ENCODE measurements around the gene BMP3. TPM values are rescaled to one million over a fixed set of nuclear protein-coding genes. Genes with fewer than 3 reads are reported as not detected.
"Not testable (repeated sequence)": the region's sequence is repeated elsewhere in the genome, so short reads cannot be mapped to it uniquely, and the experiment has no call there.

The BMP3 gene
- total RNA-seq, 1 donor from 2014 or later: 0.33 TPM

GRCh38 chr4:81003597-81004111 is 26.9 kb upstream of the BMP3 start:
- no peaks in the 10 kb centered on the region for H3K36me3 ChIP-seq (ENCODE audit: control insufficient read depth, insufficient read depth, low read length)
- no peak overlapping the region for H3K4me3 ChIP-seq (ENCODE audit: low read depth, low read length)
- no peaks in the 10 kb centered on the region for H3K27me3 ChIP-seq (ENCODE audit: control insufficient read depth, insufficient read depth, low read length)
- DNase-seq (ENCODE audit: low read depth): no peak
- TF ChIP-seq CTCF (IDR thresholded peaks at IDR 0.05; ENCODE audit: insufficient read depth, low read length, poor library complexity, severe bottlenecking): no peak

- no peak for DNase-seq (ENCODE audit: low read depth)
- no peak overlapping the region for H3K4me3 ChIP-seq (ENCODE audit: low read depth, low read length)
- H3K36me3 ChIP-seq (ENCODE audit: control insufficient read depth, insufficient read depth, low read length): no peaks in the 10 kb centered on the region
- TF ChIP-seq CTCF (IDR thresholded peaks at IDR 0.05; ENCODE audit: insufficient read depth, low read length, poor library complexity, severe bottlenecking): no peak
- H3K27me3 ChIP-seq (ENCODE audit: control insufficient read depth, insufficient read depth, low read length): no peaks in the 10 kb centered on the region
These were observed 23.1 kb upstream of the BMP3 start for GRCh38 chr4:81007417-81007816.

GRCh38 chr4:81016566-81016965 is 13.9 kb upstream of the BMP3 start:
- not testable (repeated sequence) for DNase-seq (ENCODE audit: low read depth); H3K4me3 ChIP-seq (ENCODE audit: low read depth, low read length); H3K36me3 ChIP-seq (ENCODE audit: control insufficient read depth, insufficient read depth, low read length); H3K27me3 ChIP-seq (ENCODE audit: control insufficient read depth, insufficient read depth, low read length)

- Histone ChIP-seq H3K36me3 (ENCODE audit: control insufficient read depth, insufficient read depth, low read length) (no peaks in the 10 kb centered on the region), H3K27me3 (ENCODE audit: control insufficient read depth, insufficient read depth, low read length) (no peaks in the 10 kb centered on the region), H3K4me3 (ENCODE audit: low read depth, low read length) (no peak overlapping the region)
- DNase-seq (ENCODE audit: low read depth): no peak
- no peak for TF ChIP-seq CTCF (IDR thresholded peaks at IDR 0.05; ENCODE audit: insufficient read depth, low read length, poor library complexity, severe bottlenecking)
These were observed 11.5 kb upstream of the BMP3 start for GRCh38 chr4:81019006-81019405.

GRCh38 chr4:81021142-81021944 is 9.2 kb upstream of the BMP3 start:
- no peaks in the 10 kb centered on the region for H3K27me3 ChIP-seq (ENCODE audit: control insufficient read depth, insufficient read depth, low read length)
- TF ChIP-seq CTCF (IDR thresholded peaks at IDR 0.05; ENCODE audit: insufficient read depth, low read length, poor library complexity, severe bottlenecking): no peak
- no peak for DNase-seq (ENCODE audit: low read depth)
- H3K4me3 ChIP-seq (ENCODE audit: low read depth, low read length): no peak overlapping the region
- no peaks in the 10 kb centered on the region for H3K36me3 ChIP-seq (ENCODE audit: control insufficient read depth, insufficient read depth, low read length)

GRCh38 chr4:81021981-81022380 is 8.5 kb upstream of the BMP3 start:
- H3K36me3 ChIP-seq (ENCODE audit: control insufficient read depth, insufficient read depth, low read length): no peaks in the 10 kb centered on the region
- H3K27me3 ChIP-seq (ENCODE audit: control insufficient read depth, insufficient read depth, low read length): no peaks in the 10 kb centered on the region
- TF ChIP-seq CTCF (IDR thresholded peaks at IDR 0.05; ENCODE audit: insufficient read depth, low read length, poor library complexity, severe bottlenecking): no peak
- DNase-seq (ENCODE audit: low read depth): no peak
- no peak overlapping the region for H3K4me3 ChIP-seq (ENCODE audit: low read depth, low read length)

All from kidney epithelial cell (primary cell).